HG02981 (cell line): Measurements from ENCODE around the gene SLC7A14.

ENCODE experiments used
- ATAC-seq: cut with Tn5 transposase; IDR thresholded peaks from one replicate; pipeline ENCODE4 v1.9.1; 2021; ENCODE audit warnings: mild to moderate bottlenecking, moderate library complexity; ENCODE audit not compliant: unreplicated experiment

The SLC7A14 gene

DNA sequence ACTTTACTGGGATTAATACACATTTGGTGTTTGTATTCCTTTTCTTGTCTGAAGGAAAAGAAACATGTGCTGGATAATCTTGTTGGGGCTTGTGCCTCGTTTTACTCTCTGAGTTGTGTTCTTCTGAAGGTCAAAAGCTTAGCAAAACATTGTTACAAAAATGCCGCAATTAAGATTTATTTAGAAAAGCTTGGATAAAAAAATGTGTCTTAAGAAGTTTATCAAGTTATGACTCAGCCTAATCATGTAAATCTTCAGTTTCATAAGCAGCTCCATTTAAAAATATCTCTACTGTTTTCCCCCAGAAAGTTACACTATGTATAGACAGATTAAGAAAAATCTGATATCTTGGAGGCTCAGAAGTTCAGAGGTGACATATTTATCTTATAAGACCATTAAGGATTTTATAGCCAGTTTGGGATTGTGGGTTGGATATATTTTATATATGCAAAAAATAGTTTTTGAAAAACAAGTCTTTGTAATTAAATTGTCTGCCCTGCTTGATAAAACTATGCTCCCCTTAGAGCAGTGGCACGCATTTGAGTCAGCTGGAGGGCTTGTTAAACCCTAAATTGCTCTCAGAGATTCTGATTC, 110.7 kb downstream of the SLC7A14 start:
- no peak for ATAC-seq

DNA sequence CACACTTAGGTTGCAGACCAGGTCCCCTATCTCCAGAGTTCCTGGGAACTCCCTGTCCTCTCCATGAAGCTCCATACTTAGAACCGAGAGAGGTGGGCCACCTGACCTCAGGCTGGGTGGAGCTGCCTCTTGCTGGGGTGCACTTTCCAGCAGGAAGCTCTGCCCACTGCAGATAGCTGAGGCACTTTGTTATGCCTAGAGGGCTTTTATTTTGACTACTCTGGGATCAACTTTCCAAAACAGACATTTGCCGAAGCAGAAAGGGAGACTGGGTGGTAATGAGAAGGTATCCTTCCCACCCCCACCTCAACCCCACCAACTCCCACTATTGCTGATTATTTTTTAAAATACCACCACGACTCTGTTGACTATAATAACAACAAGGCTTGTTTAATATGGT, 112.5 kb downstream of the SLC7A14 start:
- ATAC-seq: no peak

DNA sequence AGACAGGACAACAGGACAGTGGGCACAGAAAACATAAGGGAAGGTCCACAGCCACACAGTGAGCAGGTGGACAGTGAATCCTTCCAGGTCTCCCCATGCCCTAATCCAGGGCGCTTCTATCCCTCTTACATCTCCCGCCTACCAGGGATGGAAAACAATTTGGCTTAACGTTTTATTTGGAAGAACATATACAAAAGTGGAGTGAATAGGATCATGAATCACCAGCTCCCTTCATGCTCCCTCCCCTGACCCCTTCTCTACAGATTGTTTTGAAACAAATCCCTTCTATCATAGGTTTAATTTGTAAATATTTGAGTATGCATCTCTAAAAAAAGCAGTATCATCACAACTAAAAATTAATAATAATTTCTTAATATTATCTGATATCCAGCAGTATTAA, 114.7 kb downstream of the SLC7A14 start:
- ATAC-seq: no peak

DNA sequence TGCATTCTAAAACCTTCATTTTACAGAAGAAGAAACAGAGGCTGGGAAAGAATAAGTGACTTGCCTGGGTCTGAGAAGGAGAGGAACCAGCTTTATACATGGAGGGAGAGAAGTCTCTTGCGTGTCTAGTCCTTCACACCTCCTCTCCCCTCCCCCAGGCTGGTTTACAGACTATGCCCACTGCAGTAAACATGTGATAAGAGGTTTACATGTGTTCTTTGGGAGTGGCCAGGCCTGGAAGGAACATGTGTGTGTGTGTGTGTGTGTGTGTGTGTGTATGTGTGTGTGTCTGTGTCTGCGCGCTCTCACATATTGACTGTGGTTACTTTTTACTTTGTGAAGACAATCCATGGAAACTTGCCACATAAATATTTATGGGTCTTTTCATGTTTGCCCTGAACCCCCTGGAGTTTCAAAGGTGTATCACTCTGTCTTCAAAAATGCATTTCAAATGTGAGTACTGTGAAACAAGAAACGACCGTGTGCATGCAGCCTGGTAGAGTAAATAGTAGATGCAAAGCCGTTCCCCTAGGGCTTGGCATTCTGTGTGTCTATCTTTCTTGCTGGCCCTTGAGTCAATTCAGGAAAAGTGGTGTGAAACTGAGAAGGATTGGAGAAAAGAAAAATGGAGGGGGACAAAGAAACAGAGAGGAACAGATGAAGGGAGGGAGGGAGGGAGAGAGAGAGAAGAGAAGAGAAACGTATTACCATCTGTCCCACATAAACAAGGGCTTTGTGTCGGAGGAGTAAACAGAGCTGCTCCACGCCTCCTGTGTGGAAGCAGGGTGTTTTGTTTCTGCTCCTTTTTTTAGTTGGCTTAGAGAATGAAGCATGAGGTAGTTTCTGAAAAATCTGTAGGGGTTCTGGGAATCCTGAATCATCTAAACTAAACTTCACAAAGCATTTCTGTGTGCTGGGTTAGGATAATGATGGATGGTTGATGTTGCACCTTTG, 115.5 kb downstream of the SLC7A14 start:
- no peak for ATAC-seq

DNA sequence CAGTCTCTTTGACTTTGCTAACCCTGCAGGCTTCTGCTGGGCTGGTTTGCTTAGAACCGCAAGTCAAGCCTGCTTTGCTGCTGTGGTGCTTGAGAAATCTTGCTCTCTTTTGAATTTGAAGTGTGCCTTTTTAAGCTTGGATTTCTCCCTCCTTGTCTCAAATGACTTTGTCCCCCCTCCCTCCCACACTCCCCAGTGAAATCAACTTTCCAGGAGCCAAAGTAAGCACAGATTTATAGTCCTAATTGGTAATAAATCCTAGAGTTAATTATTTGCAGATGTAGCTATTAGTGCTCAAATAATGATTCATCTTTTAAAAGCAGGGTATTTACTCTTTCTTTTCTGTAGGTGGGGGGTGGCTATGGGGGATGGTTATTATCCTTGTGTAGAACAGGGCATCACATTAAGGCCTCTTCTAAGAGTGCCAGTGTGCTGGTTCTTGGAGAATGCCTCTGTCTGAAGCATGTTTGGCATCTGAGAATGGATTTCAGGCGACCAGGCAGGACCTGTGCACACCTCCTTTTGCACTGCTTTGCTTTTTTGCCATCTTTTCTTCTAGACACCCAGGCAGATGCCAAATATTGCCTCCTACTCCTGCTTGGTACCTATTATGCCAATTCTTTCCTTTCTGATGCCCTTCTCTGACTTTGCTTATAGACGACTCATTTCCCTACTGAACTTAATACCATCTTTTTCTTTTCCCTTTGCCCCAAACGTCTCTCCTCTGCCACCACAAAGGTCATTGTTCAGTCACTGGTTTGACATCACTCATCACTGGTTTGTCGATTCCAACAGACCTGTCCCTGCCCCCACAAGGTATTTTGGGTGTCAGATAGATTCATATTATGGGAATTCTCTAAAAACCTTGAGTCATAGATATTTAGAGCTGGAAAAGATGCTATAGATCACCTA, 116.5 kb downstream of the SLC7A14 start:
- ATAC-seq: no peak

DNA sequence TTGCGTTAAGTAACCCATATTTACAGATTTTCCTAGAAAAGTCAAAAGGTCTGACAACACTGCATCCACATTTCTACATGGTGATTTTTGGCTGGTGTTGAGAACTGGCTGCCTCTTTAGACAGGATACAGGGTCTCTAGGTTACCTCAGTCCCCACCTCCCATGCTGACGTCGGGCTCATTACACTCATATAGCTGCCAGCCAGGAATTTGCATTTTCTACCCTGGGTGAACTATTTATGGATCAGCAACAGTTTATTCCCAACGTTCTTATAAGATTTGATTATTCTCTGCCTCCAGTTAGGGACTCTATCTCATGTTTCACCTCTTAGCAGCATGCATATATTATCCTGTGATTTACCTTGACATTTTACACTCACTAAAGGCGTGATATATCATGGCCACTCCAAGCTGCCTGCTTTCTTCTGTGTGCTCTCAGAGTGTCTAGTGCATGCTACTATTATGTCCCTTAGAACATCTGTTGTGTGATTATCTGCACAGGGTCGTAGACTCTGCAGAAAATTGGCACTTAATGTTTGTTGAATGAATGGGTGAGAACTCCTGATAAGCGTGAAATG, 118.2 kb downstream of the SLC7A14 start:
- ATAC-seq: no peak

DNA sequence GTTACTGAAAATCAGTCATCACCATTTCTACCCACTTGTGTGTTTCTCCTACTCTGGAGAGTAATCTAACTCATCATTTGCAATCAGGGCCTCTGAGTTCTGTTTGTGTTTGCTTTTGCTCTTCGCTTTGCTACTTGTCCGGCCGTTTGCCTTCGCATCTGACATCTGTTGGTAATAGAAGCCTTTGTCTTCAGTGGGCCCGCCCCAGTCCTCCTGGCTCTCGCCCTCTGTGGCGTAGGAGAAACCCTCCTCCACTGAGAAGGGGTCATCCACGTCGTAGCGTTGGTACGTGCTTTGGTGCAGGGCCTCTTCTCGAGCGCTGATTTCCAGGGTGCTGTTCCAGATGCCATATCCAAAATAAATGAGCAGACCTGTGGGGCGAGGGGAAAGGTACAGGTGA, 118.9 kb downstream of the SLC7A14 start:
- ATAC-seq: no peak

DNA sequence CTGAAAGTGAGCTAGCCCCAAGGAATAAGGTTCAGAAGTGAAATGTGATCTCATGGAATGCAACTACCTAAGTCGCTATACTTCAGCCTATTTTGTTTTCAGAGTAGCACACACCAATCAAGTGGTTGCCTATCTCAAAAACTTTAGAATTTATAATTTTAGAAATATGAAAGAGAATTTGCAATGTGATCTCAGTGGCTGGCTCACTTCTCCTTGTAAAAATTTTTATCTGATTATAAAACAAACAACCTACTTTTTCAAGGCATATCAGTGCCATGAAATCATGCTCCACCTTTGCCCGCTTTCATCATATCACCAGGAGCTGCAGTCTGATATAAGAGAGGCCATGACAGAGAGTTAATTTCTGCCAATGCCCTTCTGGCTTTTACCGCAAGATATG, 119.9 kb downstream of the SLC7A14 start:
- no peak for ATAC-seq

DNA sequence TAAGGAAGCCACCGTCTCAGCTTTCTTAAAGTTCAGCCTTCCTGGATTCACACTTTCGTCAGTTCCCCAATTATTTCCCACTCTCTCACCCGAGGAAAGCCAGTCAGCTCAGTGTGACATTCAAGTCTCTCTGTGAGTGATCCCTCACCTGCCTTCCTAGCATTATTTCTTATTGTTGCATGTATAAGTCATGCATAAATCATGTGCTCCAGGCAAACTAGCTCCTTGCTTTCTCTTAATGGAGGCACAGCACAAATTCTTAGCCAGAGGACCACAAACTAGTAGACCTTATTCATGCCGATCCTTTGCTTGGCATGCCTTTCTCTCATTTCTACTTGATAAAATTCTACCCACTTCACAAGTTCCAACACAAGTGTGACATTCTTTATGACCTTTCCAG, 122.9 kb downstream of the SLC7A14 start:
- ATAC-seq: no peak

DNA sequence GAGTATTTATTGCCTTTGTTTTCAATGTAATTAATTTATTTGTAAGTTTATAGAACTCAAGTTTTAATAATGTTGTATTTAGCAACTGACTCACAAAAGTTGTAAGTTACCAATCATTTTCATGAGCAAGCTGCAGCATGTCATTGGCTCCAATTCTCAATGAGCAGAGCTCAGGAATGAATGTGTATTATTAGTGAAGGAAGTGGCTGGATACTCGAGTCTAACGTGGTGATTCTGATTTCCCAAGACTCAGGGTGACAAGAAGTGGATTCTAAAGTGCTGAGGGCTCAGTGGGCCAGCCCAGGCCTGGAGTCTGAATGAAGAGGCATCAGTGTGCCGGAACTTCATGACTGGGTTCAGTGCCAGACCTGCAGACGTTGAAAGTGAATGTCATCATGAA, 127.6 kb downstream of the SLC7A14 start:
- no peak for ATAC-seq

DNA sequence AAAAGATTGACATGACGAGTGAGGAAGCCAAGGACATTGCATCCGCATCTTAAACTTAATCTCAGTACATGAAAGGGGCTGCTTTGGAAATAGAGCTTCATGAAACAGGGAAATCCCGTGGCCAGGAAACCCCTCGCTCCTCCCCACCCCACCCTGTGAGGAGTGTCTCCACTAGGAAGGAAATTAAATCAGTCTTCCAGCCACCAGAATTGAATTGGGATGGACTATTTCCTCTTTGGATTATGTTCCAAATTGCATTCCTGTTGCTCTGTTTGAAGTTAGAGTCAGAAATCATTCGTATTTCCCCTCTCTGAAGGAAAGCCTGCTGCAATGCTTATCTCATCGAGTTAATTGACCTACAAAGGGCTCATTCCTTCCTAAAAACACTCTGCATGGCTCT, 131.4 kb downstream of the SLC7A14 start:
- no peak for ATAC-seq

DNA sequence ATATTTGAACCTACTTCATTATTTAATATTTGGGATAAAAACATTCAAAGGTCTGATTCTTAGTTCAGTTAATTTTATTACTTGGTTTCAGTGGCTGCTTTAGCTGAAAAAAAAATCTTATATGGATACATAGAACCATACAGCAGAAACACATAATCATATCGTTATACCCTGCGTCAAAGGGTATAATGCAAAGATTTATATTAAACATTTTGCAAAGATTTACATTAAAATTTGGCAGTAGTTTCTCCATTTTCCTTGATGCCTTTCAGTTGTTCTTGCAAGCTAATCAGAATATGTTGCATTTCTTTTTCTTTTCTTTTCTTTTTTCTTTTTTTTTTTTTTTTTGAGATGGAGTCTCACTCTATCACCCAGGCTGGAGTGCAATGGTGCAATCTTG, 135.8 kb downstream of the SLC7A14 start:
- ATAC-seq: no peak

DNA sequence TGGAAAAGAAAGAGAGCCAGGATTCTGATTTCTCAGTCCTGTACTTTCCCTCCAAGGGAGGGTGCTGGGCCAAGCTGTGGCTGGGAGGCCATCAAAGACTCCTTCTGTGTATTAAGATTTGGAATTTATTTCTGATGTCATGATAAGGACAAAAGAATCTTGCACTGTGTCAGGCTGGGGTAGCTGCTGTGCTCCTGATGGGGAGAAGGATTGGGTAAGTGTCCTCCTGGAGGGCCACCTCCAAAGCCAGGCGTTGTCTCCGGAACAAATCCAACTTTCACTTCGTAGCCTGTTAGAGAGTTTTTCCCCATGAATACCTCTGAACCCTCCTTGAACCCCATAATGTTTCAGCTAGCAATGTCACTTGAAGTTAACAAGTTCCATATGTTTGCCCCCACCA, 137.3 kb downstream of the SLC7A14 start:
- ATAC-seq: no peak

DNA sequence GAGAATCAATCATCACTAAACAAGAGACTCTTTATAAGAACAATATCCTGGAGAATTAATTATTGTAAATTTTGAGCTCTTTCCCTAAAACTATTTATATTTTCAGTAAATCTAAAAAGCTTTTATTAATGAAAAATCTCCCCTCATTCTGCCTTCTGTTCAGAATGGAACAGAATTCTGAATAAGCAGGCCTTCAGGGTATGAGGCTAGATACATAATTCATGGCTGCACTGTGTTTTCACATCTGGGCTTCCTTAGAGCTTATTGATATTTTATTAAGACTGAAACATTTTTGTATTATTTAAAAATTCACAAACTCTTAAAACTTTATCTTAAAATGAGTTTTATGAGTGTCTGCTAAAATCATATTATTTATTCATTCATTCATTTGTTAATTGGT, 142.4 kb downstream of the SLC7A14 start:
- no peak for ATAC-seq

DNA sequence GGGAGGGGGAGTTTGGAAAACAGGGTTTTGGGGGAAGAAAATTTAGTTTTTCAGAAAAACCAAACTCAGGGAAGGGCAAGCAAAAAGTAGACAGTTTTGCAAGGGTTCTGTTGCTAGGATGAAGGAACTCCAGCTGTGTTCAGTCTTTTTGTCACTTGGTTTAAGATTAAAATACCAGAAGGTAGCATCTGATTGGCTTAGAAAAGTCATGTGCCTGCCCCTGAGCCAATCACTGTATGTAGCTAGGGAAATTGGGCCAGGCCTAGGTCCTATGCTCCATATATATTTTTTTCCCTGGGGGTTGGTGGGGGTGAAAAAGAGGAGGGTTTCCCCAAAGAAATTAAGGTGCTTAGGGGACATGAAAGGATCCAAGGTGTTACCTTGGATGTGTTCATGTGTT, 142.9 kb downstream of the SLC7A14 start:
- ATAC-seq: no peak

DNA sequence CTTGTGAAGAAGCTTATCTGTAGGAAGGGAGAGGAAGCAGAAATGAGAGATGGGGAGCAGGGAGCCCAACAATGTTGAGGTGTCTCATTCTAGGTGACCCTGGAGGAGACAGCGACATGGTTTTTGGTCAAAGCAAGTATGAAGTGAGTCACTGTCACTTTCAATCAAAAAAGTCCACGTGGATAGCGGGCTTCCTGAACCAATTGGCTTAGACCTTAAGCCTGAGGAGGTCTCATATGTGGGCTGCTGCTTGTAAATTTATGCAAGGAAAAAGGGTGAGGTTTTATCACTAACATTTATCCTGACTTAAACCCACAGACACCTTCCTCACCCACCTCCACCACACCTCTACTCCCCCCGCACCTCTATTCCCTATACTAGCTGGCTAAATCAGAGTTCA, 144.5 kb downstream of the SLC7A14 start:
- no peak for ATAC-seq

DNA sequence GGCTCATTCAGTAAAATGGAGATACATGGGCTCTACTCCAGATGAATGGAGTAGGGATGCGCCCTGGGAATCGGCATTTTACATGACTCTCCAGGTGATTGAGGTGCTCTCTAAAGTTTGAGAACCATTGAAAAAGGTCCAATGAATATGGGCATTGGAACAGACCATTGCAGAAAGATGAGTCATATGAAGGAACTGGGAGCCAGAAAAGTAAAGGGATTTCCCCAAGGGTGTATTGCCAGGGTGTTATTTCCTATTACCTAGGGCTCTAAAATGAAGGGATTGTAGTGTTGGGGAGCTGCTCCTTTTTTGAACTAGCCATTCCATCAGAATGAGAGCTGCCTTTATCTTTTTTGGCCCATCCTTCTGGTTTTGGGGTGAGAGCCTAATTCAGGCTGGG, 145.5 kb downstream of the SLC7A14 start:
- ATAC-seq: no peak

DNA sequence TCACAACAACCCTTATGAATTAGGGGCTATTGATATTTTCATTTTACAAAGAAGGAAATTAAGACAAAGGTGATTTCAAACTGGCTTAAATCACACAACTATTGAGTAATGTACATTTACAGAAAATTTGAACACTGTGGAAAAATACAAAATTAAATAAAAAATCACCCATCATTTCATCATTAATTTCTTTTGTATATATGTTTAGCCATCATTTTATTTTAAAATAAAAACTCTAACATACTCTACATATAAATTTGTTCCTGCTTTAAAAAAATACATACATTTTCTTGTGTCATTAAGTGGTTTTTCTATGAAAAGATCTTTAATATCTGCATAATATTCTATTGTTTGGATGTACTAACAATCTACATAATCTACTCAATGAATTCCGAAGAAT, 147.0 kb downstream of the SLC7A14 start:
- no peak for ATAC-seq

DNA sequence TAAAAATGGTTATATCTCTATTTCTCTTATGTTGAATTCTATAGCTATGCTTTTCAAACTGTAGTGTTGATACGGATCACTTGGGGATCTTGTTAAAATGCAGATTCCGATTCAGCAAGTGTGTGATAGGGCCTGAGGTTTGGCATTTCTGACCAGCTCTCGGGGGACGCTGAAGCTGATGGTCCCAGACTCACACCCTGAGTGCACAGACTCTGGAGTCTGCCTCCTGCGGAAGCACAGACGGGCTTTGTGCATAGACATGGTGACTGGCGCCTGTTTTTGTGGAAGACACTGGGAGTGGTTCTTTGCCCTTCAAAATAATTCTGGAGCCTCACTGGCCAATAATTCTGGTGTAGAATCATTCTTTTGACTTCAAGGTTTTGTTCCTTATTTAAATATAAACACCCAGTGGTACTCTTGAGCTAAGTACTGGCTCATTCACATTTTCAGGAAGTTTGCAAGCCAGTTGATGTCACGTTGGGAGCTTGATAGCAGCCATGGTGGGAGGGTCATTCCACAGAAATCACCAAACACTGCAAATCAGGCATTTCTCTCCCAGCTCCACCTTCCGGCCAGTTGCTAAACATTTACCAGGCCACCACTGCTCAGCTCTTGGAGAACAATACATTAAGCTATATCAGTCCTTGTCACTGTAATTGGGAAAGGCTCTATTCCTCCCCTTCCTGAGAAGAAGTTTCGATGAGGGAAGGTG, 148.0 kb downstream of the SLC7A14 start:
- ATAC-seq: no peak

DNA sequence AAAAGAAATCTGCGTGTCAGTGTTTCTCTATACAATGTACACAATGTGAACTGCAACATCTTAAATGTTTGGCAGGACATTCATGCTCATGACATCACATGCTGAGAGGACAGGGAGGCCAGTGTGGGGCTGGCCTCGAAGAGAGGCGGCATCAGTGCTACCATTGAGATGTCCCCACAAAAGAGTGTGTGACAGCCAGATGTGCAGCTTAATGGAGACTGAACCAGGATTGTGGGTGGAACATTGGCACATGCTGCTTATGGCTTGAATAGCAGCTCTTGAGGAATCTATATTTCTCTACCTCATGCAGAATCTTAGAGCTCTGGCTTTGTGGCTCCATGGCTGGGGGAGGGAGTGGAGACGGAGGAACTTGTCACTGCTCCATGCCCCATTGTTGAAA, 148.7 kb downstream of the SLC7A14 start:
- no peak for ATAC-seq

DNA sequence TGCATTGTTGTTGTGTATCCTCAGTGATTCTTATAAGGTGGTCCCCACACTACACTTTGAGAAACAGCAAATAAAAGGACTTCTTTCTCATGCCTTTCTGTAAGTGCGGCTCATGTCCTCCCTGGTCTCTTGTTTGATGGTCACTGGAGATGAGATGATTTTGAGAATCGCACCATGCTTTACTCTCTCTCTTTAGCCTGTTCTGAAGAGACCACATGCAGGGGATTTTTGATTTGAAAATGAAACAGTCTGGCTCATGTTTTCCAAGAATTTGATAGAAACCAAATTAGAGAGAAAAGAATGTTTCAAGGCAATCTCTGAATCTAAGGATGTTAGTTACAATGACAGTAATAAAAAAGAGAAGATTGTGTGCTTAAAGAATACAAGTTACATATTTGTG, 149.2 kb downstream of the SLC7A14 start:
- ATAC-seq: no peak
